Measurements from ENCODE around the gene THAP3. TPM values are rescaled to one million over a fixed set of nuclear protein-coding genes. Genes with fewer than 3 reads are reported as not detected.
A peak's percentile ranks its signal among the peaks of the same experiment; 100 is the strongest.
"Not testable (repeated sequence)": the region's sequence is repeated elsewhere in the genome, so short reads cannot be mapped to it uniquely, and the experiment has no call there.

The THAP3 gene
- total RNA-seq, 1 donor from 2014 or later = 20.1 TPM

DNA sequence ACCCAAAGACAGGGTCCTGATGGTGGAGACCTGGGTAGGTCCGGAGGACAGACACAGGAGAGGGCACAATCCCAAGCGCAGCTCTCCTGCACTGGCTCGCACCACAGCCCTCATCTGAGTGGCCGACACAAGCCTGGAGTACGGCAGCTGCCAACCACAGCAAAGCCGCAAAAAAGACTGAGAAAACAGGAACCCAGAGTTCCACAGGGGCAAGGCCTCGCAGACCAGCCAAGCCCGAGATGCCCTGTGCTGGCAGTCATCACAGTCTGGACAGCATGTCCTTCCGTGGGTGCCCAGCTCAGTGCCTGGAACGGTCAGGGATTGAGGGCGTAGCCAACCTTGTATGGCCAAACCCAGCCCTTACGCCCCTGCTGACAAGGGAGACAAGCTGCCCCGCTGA is 33.4 kb upstream of the THAP3 start:
- DNase-seq = no peak

DNA sequence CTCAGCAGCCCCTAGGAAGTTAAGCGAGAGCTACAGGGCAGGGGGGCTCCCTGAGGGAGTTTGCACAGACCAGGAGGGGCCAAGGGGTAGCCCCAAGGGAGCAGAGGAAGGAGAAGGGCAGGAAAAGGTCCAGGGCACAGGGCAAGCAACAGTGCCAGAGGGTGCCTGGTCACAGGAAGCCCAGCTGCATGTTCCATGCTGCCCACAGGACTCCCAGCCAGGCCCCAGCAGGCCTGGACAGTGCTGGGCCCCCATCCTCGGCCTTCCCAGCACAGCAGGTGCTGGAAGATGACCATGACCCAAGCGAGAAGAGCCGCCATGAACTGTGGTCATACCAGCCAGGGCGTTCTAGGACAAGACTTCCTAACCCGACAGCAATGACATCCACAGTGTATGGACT is 33.0 kb upstream of the THAP3 start:
- DNase-seq = no peak

GRCh38 chr1:6592441-6592840 is 32.2 kb upstream of the THAP3 start:
- no peak for DNase-seq

- no peak for DNase-seq
Measured at GRCh38 chr1:6592865-6593593, 31.6 kb upstream of the THAP3 start.

DNA sequence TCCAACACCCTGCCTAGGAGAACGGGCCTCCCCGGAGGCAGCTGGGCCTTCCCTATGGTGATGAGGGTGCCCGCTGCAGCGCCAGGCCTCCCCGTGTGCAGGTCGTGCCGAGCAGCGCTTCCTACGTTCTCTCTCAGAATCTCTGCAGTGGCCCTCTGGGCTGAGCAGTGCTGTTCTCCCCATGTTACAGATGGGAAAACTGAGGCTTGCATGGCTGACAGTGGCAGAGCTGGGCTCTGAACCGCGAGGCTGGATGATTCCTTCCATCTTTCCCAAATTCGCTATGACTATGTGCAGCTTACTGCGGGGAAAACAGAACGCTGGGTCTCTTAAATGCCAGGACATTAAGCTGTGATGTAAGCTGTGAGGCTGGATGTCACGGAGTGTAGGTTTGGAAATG is 30.9 kb upstream of the THAP3 start:
- no peak for DNase-seq

- no peak for DNase-seq
Measured at GRCh38 chr1:6594977-6595740, 29.5 kb upstream of the THAP3 start.

- DNase-seq = no peak
Measured at GRCh38 chr1:6596351-6596750, 28.3 kb upstream of the THAP3 start.

- no peak for DNase-seq
Measured at GRCh38 chr1:6596886-6597776, 27.5 kb upstream of the THAP3 start.

GRCh38 chr1:6597777-6598131 is 26.9 kb upstream of the THAP3 start:
- no peak for DNase-seq

- DNase-seq = no peak
Measured at GRCh38 chr1:6599141-6599975, 25.3 kb upstream of the THAP3 start.

DNA sequence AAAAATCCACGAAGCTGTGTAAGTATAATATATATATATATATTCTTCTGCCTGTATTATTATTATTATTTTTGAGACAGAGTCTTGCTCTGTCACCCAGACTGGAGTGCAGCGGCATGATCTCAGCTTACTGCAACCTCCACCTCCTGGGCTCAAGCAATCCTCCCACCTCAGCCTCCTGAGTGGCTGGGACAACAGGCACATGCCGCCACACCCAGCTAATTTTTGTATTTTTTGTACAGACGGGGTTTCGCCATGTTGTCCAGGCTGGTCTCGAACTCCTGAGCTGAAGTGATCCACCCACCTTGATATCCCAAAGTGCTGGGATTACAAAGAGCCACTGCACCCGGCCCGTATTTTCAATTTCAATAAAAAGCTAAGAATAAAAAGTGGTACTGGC is 24.7 kb upstream of the THAP3 start:
- not testable (repeated sequence) for DNase-seq

- DNase-seq = peak; percentile 69
Measured at GRCh38 chr1:6600410-6601048, 24.1 kb upstream of the THAP3 start.

GRCh38 chr1:6601049-6601922 is 23.4 kb upstream of the THAP3 start:
- peak; percentile 79 for DNase-seq

GRCh38 chr1:6601923-6602668 is 22.6 kb upstream of the THAP3 start:
- no peak for DNase-seq

DNA sequence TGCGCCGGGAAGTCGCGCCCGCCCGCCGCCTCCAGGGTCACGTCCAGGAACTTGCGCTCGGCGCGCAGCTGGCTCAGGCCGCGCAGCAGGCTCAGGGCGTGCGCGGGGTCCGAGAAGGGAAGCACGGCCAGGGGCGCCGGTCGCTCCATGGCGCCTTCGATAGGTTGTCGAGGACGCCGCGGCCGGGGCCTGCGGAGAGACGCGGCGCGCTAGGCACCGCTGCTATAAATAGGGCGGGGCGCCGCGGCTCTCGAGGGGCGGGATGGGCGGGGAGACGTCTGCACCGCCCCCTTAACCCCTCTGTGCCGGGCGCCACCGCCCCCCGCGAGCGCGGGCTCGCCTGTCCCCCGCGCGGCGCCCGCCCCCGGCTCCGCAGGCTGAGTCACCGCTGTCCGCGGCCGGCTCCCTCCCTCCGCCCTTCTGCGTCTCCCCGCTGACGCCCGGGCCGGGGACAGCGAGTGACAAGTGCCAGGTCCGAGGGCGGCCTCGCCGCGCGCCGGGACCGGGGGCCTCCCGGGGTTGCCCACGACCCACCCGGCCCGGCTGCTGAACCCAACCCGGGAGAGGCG is 21.9 kb upstream of the THAP3 start, which contains the start of gene KLHL21:
Gene KLHL21 (minus strand): TSS at position 201 of the 569 bp plus-strand sequence. CDS start 52 bp downstream, at position 149.
- DNase-seq = peak; percentile 95

GRCh38 chr1:6603238-6603914 is 21.3 kb upstream of the THAP3 start:
- DNase-seq = peak; percentile 94

DNA sequence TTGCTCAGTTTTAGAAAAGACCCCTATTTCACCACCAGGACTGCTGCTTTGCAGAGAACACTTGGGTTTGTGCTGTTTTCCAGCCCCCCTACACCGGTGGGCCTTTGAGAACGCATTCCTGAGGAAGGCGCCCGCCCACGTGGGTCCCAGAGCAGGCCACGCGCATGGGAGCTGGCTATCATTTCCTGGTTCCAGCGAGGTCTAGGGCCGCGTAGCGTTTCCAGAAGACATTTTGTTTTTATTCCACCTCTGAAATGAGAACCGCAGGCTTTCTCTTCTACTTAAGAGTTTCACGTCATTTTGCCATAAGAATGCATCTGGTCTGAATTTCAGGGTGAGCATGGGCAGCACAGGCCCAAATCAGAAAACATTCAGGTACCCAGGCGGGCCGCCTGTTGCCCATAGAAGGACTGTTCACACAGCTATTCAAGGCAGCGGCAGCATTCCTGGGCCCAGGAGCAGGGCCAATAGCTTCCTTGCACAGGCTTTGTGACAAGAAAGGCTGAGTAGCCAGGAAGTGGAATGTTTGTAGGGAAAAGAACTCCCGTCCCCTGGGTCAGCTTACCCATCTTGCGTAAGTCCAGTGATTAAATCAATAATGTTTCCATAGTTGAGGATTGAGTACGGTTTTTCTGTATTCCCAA is 20.6 kb upstream of the THAP3 start:
- peak; percentile 82 for DNase-seq
